Measurements from ENCODE around the gene HCST.

The HCST gene

DNA sequence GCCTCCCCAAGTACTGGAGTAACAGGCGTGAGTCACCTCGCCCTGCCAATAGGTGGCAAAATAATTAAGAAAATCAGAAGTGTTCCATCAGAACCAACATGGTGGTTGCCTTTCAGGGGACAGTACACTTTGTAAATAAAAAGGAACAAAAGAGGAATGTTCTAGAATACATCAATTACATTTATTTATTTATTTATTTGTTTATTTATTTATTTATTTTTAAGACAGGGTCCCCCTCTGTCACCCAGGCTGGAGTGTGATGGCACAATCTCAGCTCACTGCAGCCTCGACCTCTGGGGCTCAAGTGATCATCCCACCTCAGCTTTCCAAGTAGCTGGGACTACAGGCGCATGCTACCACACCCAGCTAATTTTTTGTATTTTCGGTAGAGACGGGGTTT lies 18.7 kb downstream of the HCST start:
- DNase-seq (no peak), ATAC-seq (replicated peaks) (no peak)
- Mint-ChIP-seq H3K9me3 (peaks cover 0 to 5% of the 10 kb centered on the region in 2 donors), H3K4me1 (ENCODE audit: low read depth in 2 of 2) (peaks cover 0 to 3% of the 10 kb centered on the region in 2 donors), H3K27me3 (no peaks in the 10 kb centered on the region), H3K36me3 (ENCODE audit: insufficient read depth) (no peaks in the 10 kb centered on the region), H3K27ac (no peak overlapping the region), H3K4me3 (no peak overlapping the region)

DNA sequence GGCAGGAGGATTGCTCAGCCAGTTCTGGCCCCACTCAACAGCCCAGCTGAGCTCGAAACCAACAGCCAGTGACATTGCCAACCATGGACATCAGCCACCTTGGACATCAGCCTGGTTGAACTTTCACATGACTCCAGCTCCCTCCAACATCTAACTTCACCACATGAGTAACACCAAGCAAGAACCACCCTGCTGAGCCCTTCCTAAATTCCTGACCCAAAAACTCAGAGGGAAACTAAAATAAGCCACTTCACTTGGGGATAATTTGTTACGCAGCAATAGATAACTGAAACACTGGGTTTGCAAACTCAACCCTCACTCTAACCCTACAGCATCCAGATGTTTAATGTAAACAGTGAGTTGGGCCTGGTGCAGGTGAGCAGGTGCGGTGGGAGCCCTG lies 23.2 kb downstream of the HCST start:
- no peak overlapping the region for H3K4me3 Mint-ChIP-seq
- DNase-seq, result no peak
- H3K4me1 Mint-ChIP-seq (ENCODE audit: low read depth in 2 of 2), result peaks cover 19 to 29% of the 10 kb centered on the region in 2 donors
- no peak for ATAC-seq (replicated peaks)
- peaks cover 0 to 8% of the 10 kb centered on the region in 2 donors for H3K9me3 Mint-ChIP-seq
- H3K27me3 Mint-ChIP-seq, result no peaks in the 10 kb centered on the region
- peaks cover 5% of the 10 kb centered on the region for H3K36me3 Mint-ChIP-seq (ENCODE audit: insufficient read depth)
- no peak overlapping the region for H3K27ac Mint-ChIP-seq

DNA sequence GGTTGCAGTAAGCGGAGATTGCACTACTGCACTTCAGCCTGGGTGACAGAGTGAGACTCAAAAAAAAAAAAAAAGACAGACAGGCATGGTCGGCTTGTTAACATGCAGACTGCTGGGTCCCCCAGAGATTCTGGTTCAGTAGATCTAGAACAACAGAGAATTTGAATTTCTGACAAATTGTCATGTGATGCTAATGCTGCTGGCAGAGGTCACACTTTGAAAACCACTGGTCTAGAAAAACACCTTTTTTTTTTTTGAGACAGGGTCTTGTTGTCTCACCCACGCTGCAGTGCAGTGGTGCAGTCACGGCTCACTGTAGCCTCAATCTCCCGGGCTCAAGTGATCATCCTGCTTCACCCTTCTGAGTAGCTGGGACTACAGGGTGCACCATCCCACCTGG lies 26.2 kb downstream of the HCST start:
- Mint-ChIP-seq H3K4me3 (peak overlapping the region; percentile 41 to 49), H3K9me3 (peaks cover 0 to 8% of the 10 kb centered on the region in 2 donors), H3K27ac (peak overlapping the region in 1 of 2 donors; percentile 78), H3K4me1 (ENCODE audit: low read depth in 2 of 2) (peaks cover 29 to 35% of the 10 kb centered on the region in 2 donors), H3K36me3 (ENCODE audit: insufficient read depth) (peaks cover 11% of the 10 kb centered on the region), H3K27me3 (no peaks in the 10 kb centered on the region)
- DNase-seq, result no peak
- ATAC-seq (replicated peaks), result no peak

DNA sequence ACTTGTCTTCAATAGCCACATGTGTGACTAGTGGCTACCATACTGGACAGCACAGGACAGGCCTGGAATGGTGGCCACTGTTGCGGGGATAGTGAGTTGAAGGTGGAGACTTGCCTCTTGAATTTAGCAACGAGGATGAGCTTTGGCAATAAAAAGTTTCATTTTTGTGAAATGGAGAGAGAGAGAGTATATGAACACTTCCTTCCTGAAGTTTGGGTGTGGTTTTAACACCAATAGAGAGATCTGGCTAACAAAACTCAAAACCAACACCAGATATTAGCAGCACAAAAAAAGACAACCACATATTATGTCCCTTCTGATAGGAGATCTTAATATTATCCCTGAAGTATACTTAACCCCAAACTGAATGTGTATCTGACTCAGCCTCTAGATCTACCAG lies 27.5 kb downstream of the HCST start:
- H3K27me3 Mint-ChIP-seq, result no peaks in the 10 kb centered on the region
- peaks cover 11% of the 10 kb centered on the region for H3K36me3 Mint-ChIP-seq (ENCODE audit: insufficient read depth)
- peak overlapping the region; percentile 72 to 82 for H3K27ac Mint-ChIP-seq
- H3K4me3 Mint-ChIP-seq, result peak overlapping the region; percentile 71 to 75
- no peak for DNase-seq
- H3K4me1 Mint-ChIP-seq (ENCODE audit: low read depth in 2 of 2), result peaks cover 29 to 35% of the 10 kb centered on the region in 2 donors
- ATAC-seq (replicated peaks), result peak; percentile 12
- peaks cover 0 to 8% of the 10 kb centered on the region in 2 donors for H3K9me3 Mint-ChIP-seq

DNA sequence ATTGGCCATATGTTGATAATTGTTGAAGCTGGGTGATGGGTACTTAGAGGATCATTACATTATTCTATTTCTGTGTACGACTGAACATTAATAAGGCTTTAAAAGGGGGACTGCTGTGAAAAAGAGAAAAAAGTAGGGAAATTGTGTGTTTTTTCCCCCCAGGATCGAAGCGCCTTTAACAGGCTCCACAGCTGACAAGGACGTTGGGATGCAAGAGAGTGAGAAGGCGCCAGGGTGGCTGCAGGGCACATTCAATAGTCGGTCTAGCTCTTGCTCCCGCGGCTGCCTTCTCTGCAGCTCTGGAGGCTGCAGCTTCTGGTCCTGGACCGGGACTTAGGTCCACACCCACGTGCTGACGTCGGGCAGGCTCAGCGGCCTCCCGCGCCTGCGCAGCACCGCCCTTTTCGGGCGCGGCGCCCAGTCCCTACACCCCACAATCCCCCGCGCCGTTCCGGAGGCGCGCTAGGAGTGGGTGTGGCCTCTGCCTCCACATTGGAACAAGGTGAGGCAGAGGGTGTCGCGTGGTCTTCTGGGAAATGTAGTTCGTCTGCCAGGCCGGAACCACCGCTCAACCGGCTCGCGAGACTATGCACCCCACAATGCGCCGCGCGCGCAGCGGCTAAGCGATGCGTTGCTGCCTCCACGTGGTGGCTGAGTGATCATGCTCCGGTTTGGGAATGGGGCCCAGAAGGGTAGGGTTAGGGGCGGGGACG lies 29.0 kb downstream of the HCST start:
- Mint-ChIP-seq H3K27me3 (no peaks in the 10 kb centered on the region), H3K4me3 (peak overlapping the region; percentile 69 to 75), H3K4me1 (ENCODE audit: low read depth in 2 of 2) (peaks cover 33 to 34% of the 10 kb centered on the region in 2 donors), H3K9me3 (no peaks in the 10 kb centered on the region), H3K27ac (peak overlapping the region; percentile 3 to 56), H3K36me3 (ENCODE audit: insufficient read depth) (peaks cover 11% of the 10 kb centered on the region)
- DNase-seq (peak; percentile 98 to 99 (median 99)), ATAC-seq (replicated peaks) (peak; percentile 94)

DNA sequence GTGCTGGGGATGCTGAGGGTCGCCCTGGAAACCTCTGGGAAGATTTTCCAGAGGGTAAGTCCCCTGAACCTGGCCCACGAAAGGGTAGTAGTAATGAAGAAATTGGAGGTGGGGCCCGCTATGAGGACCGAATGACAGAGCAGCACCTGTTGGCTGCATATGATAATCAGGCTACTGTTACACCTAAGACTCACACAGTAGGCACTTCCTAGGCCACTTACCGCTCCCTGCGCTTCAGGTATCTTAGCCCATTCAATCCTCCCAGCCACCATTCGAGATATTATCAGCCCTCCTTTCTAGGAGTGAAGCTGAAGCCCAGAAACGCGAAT lies 29.5 kb downstream of the HCST start:
- H3K9me3 Mint-ChIP-seq, result no peaks in the 10 kb centered on the region
- H3K4me1 Mint-ChIP-seq (ENCODE audit: low read depth in 2 of 2), result peaks cover 29 to 31% of the 10 kb centered on the region in 2 donors
- peak overlapping the region; percentile 69 to 75 for H3K4me3 Mint-ChIP-seq
- H3K27ac Mint-ChIP-seq, result peak overlapping the region in 1 of 2 donors; percentile 3
- H3K36me3 Mint-ChIP-seq (ENCODE audit: insufficient read depth), result peaks cover 11% of the 10 kb centered on the region
- H3K27me3 Mint-ChIP-seq, result no peaks in the 10 kb centered on the region
- no peak for ATAC-seq (replicated peaks)
- DNase-seq, result no peak

DNA sequence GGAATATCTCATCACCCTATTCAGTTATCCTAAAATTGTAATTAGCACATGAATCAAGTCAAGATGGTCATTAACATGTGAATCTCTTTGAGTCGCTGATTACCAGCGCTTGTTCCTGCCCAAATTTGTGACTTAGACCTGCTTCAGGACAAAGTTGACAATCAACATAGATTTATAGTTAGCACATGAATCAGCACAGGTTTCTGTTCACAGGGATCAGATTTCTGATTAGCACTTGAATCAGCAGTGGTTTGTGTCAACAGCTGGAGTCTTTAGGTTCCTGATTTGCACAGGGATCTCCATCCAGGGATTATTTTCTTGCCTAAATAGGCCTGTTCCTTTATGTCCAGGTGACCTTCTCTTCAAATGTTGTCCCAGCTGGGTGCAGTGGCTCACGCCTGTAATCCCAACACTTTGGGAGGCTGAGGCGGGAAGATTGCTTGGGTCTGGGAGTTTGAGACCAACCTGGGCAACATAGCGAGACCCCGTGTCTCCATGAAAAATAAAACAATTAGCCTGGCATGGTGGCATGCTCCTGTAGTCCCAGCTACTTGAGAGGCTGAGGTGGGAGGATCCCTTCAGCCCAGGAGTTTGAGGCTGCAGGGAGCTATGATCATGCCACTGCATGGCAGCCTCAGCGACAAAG lies 30.1 kb downstream of the HCST start:
- H3K9me3 Mint-ChIP-seq, result no peaks in the 10 kb centered on the region
- H3K4me3 Mint-ChIP-seq, result no peak overlapping the region
- peaks cover 11% of the 10 kb centered on the region for H3K36me3 Mint-ChIP-seq (ENCODE audit: insufficient read depth)
- no peak overlapping the region for H3K27ac Mint-ChIP-seq
- DNase-seq, result no peak
- H3K4me1 Mint-ChIP-seq (ENCODE audit: low read depth in 2 of 2), result peaks cover 26 to 27% of the 10 kb centered on the region in 2 donors
- no peaks in the 10 kb centered on the region for H3K27me3 Mint-ChIP-seq
- no peak for ATAC-seq (replicated peaks)

DNA sequence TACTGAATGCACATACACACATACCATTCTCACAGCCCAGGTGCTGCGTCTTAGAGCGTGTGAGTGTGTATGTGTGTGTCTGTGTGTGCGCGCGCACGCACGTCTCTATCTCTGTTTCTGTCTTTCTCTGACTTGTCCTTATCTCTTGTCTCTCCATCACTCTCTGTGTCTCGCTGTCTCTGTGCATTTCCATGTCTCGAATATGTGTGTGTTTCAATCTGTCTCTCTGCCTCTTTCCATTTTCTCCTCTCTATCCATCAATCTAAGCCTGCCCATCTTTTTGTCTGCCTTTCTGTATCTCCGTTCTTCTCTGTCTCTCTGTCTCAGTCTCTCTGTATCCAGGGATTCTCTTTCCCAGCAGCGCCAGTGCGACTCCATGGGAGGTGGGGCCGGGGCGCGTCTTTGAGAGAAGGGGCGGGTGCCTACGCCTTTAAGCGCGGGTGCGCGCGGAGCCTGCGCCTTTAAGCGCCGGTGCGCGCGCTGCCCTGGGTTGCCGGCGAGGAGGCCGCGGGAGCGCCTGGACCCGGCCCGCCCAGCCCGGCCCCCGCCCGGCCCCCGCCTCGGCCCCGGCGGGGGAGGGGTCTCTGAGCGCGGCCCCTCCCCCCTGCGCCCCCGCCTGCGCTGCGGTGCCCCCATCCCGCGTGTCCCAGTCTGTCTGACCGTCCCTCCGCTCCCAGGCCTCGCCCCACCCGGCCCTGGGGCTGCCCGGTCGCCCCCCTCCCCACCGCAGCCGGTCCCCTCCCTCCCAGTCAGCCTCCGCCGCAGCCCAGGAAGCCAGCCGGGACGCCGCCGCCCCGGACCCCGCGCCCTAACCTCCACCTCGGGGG lies 33.8 kb downstream of the HCST start, which contains the start of gene LRFN3:
TSS of gene LRFN3 (plus strand) at position 464 of the 827 bp plus-strand sequence. CDS start 3,052 bp downstream, outside the sequence.
- ATAC-seq (replicated peaks) (no peak), DNase-seq (peak in 1 of 3 experiments; percentile 22)
- H3K4me1 Mint-ChIP-seq (ENCODE audit: low read depth in 2 of 2), result peaks cover 26 to 27% of the 10 kb centered on the region in 2 donors
- no peaks in the 10 kb centered on the region for H3K9me3 Mint-ChIP-seq
- H3K4me3 Mint-ChIP-seq, result peak within 1 kb of the TSS; percentile 73 to 86
- no peaks in the 10 kb centered on the region for H3K27me3 Mint-ChIP-seq
- peaks cover 17% of the 10 kb centered on the region for H3K36me3 Mint-ChIP-seq (ENCODE audit: insufficient read depth)
- peak within 1 kb of the TSS; percentile 0 to 77 for H3K27ac Mint-ChIP-seq

DNA sequence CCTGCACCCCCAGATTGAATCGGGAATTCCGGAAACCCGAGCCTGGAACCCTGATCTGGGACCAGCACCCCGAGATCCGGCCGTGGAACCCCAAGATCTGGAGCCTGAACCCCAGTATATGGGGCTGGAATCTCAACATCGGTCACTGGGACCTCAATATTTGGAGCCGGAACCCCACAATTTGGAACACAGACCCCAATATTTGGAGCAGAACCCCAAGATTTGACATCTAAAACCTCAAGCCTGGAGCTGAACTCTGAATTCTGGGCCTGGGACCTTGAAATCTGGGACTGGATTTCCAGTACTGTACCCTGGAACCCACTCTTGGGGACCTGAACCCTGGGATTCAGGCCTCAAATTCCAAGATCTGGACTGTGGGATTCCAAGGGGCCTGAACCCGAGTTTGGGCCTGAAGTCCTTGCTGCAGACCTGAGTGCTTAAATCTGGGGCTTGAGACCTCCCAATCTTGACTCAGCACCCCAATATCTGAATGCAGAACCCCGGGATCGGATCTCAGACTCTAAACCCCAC lies 34.5 kb downstream of the HCST start:
- Mint-ChIP-seq H3K4me3 (peak overlapping the region; percentile 72 to 86), H3K4me1 (ENCODE audit: low read depth in 2 of 2) (peaks cover 22 to 28% of the 10 kb centered on the region in 2 donors), H3K36me3 (ENCODE audit: insufficient read depth) (peaks cover 12% of the 10 kb centered on the region), H3K9me3 (no peaks in the 10 kb centered on the region), H3K27me3 (no peaks in the 10 kb centered on the region), H3K27ac (peak overlapping the region in 1 of 2 donors; percentile 77)
- ATAC-seq (replicated peaks) (no peak), DNase-seq (no peak)

DNA sequence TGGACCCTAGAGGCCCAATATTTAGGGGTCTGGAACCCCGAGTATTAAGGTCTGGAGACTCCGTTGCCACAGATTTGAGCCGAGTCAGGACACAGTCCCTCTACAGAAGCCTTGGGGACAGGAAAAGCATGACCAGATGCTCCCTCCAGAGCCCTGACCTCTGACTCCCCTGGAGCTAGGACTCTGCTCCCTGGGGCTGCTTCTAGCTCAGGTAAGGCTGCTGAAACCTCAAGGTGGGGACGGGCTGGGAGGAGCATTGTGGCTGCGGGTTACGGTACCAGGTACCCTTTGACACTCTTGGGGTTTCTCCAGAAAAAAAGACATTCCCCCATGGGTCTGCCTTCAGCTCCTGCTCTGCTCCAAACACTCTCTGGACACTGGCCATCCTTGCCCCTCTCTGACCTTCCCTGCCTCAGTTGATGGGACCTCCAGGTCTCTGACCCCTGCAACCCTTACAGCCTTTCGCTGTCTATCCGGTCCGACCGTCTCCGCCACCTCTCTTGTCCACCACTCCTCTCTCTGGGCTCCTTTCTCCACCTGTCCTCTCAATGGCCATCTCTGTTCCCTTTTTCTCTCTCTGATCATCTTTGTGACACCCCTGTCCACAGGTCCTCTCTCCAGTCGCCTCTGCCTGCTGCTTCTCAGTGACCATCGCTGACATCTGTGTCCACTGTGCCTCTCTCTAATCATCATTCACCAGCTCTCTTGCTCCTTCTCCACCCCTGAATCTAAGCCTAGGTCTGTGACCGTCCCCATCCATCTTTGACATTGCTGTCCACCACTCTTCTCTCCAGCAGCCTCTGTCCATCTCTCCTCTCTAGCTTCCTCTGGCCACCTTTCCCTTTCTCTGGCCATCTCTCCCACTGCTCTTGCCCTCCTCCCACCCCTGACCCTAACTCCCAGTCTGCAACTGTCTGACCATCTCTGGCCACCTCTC lies 35.3 kb downstream of the HCST start:
- peak overlapping the region; percentile 16 to 77 for H3K27ac Mint-ChIP-seq
- no peaks in the 10 kb centered on the region for H3K27me3 Mint-ChIP-seq
- H3K36me3 Mint-ChIP-seq (ENCODE audit: insufficient read depth), result peaks cover 13% of the 10 kb centered on the region
- no peak for DNase-seq
- H3K4me1 Mint-ChIP-seq (ENCODE audit: low read depth in 2 of 2), result peaks cover 20 to 28% of the 10 kb centered on the region in 2 donors
- no peaks in the 10 kb centered on the region for H3K9me3 Mint-ChIP-seq
- H3K4me3 Mint-ChIP-seq, result peak overlapping the region; percentile 72 to 86
- peak; percentile 40 for ATAC-seq (replicated peaks)

DNA sequence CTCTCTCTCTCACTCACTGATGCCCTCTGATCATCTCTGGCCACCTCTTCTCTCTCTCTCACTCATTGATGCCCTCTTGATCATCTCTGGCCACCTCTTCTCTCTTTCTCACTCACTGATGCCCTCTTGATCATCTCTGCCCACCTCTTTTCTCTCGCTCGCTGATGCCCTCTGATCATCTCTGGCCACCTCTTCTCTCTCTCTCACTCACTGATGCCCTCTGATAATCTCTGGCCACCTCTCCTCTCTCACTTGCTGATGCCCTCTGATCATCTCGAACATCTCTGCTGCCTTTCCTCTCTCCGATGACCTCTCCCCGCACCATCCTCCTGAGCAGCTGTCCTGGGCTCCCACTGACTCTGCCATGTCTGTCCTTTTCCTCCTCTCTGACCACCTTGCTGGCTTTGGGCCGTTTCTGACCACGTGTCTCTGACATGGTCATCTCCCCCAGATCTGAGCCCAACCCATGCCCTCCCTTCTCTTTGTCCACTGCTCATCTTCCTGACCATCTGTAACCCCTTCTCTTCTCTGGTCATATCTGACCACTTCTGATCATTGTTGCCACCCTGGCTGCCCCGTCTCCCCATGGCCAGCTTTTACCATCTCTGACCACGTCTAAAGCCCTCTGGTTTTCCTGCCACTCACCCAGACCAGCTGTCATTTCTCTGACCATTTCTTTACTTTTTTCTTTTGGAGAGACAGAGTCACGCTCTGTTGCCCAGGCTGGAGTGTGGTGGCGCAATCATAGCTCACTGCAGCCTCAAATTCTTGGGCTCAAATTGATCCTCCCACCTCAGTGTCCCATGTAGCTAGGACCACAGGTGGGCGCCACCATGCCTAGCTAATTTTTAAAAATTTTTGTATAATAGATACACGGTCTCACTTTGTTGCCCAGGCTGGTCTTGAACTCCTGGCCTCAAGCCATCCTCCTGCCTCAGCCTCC lies 36.2 kb downstream of the HCST start:
- no peaks in the 10 kb centered on the region for H3K27me3 Mint-ChIP-seq
- H3K36me3 Mint-ChIP-seq (ENCODE audit: insufficient read depth), result peaks cover 17% of the 10 kb centered on the region
- ATAC-seq (replicated peaks), result no peak
- peak overlapping the region; percentile 16 to 77 for H3K27ac Mint-ChIP-seq
- DNase-seq, result no peak
- peaks cover 24 to 33% of the 10 kb centered on the region in 2 donors for H3K4me1 Mint-ChIP-seq (ENCODE audit: low read depth in 2 of 2)
- no peaks in the 10 kb centered on the region for H3K9me3 Mint-ChIP-seq
- peak overlapping the region; percentile 72 to 86 for H3K4me3 Mint-ChIP-seq

All from effector memory CD8-positive, alpha-beta T cell (primary cell).